ENCODE data around the gene IL36RN.

Gene IL36RN

DNA sequence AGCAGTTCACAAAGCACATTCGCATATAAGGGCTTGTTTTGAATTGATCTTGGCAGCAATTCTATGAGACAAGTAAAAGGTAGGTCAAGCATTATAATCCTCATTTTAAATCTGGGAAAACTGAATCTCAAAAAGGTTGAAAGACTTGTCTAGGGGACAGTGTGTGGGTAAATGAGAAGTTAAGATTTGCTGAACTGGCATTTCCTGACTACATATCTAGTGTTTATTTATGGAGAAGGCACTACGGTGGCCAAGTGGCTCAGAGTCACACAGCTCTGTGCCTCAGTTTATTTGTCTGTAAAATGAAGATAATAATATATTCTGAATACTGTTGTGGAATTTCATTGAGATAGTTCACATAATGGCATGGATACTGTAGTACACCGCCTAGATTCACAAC is 52.1 kb downstream of the IL36RN start:
- TF ChIP-seq REST (IDR thresholded peaks at IDR 0.05; ENCODE audit: insufficient replicate concordance, low read depth) (no peak), SPI1 (IDR thresholded peaks at IDR 0.05; ENCODE audit: borderline replicate concordance, low read depth) (no peak), GABPA (IDR thresholded peaks at IDR 0.05; ENCODE audit: low read depth) (no peak), POLR2AphosphoS5 (IDR thresholded peaks at IDR 0.05; ENCODE audit: low read depth) (no peak)
- TF ChIP-seq, protein P1, sequence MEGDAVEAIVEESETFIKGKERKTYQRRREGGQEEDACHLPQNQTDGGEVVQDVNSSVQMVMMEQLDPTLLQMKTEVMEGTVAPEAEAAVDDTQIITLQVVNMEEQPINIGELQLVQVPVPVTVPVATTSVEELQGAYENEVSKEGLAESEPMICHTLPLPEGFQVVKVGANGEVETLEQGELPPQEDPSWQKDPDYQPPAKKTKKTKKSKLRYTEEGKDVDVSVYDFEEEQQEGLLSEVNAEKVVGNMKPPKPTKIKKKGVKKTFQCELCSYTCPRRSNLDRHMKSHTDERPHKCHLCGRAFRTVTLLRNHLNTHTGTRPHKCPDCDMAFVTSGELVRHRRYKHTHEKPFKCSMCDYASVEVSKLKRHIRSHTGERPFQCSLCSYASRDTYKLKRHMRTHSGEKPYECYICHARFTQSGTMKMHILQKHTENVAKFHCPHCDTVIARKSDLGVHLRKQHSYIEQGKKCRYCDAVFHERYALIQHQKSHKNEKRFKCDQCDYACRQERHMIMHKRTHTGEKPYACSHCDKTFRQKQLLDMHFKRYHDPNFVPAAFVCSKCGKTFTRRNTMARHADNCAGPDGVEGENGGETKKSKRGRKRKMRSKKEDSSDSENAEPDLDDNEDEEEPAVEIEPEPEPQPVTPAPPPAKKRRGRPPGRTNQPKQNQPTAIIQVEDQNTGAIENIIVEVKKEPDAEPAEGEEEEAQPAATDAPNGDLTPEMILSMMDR (IDR thresholded peaks at IDR 0.05; ENCODE audit: insufficient read depth, low read length) = no peak
- H3K4me3 ChIP-seq (replicated peaks; ENCODE audit: insufficient read depth, low read length) = no peak overlapping the region
- H3K27me3 ChIP-seq (ENCODE audit: insufficient read depth, poor library complexity, severe bottlenecking) = no peaks in the 10 kb centered on the region
- DNase-seq (ENCODE audit: low read depth in 1 of 2, low spot score in 1 of 2) = no peak
- no peak overlapping the region; the same call in 1 of the 2 replicates for H3K27ac ChIP-seq (replicated peaks)

GRCh38 chr2:113111823-113112287 is 52.9 kb downstream of the IL36RN start:
- Histone ChIP-seq H3K4me3 (replicated peaks; ENCODE audit: insufficient read depth, low read length) (no peak overlapping the region), H3K27ac (replicated peaks) (peak overlapping the region; percentile 60), H3K27me3 (ENCODE audit: insufficient read depth, poor library complexity, severe bottlenecking) (no peaks in the 10 kb centered on the region)
- peak; percentile 84 to 91 for DNase-seq (ENCODE audit: low read depth in 1 of 2, low spot score in 1 of 2)
- TF ChIP-seq POLR2AphosphoS5 (IDR thresholded peaks at IDR 0.05; ENCODE audit: low read depth) (no peak), GABPA (IDR thresholded peaks at IDR 0.05; ENCODE audit: low read depth) (no peak), REST (IDR thresholded peaks at IDR 0.05; ENCODE audit: insufficient replicate concordance, low read depth) (no peak), SPI1 (IDR thresholded peaks at IDR 0.05; ENCODE audit: borderline replicate concordance, low read depth) (no peak)
- TF ChIP-seq, protein P1 (IDR thresholded peaks at IDR 0.05; ENCODE audit: insufficient read depth, low read length) = no peak

DNA sequence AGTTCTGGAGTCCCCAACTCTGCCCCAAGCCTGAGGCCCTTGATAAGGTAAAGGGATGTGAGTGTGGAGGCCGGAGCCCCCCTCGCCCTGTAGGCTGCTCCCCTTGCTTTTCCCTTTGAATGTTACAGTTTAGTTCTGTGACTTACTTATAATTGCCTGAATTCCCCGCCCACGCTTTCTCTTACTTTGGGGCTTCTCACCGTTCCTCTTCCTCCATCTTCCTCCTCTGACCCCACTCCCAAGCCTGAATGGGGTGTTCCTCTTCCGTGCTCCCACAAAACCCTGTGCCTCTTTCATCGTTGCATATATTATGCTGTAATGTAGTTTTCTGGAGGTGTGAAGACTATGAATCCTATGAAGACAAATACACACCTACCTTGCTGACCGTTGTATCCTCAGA is 53.4 kb downstream of the IL36RN start:
- Histone ChIP-seq H3K27ac (replicated peaks) (peak overlapping the region; percentile 60), H3K27me3 (ENCODE audit: insufficient read depth, poor library complexity, severe bottlenecking) (no peaks in the 10 kb centered on the region), H3K4me3 (replicated peaks; ENCODE audit: insufficient read depth, low read length) (no peak overlapping the region)
- TF ChIP-seq GABPA (IDR thresholded peaks at IDR 0.05; ENCODE audit: low read depth) = no peak
- TF ChIP-seq, protein P1 (IDR thresholded peaks at IDR 0.05; ENCODE audit: insufficient read depth, low read length) = no peak
- TF ChIP-seq POLR2AphosphoS5 (IDR thresholded peaks at IDR 0.05; ENCODE audit: low read depth) = no peak
- no peak for TF ChIP-seq REST (IDR thresholded peaks at IDR 0.05; ENCODE audit: insufficient replicate concordance, low read depth)
- TF ChIP-seq SPI1 (IDR thresholded peaks at IDR 0.05; ENCODE audit: borderline replicate concordance, low read depth) = no peak
- DNase-seq (ENCODE audit: low read depth in 1 of 2, low spot score in 1 of 2) = no peak

Measured in HL-60 (cell line).